Activated B cell treated with CpG ODN at 0.5 μM for 24 hours (primary cell): ENCODE results near the gene INPP1. TPM values are rescaled to one million over a fixed set of nuclear protein-coding genes. Genes with fewer than 3 reads are reported as not detected.

ENCODE experiments used
- ATAC-seq: fragments of 200-7000 bp; cut with Tn5 transposase; one replicate; pipeline ENCODE4 v1.10.0; 2021; ENCODE audit warnings: low read depth, mild to moderate bottlenecking, moderate library complexity
- CTCF ChIA-PET: fragments of 350-600 bp; sonication (Branson Sonifier 250); formaldehyde crosslinking; loops from one replicate; lab custom pipeline; 2021; ENCODE audit warnings: antibody characterized with exemption; lab: Charles Lee
- POLR2A ChIA-PET: fragments of 350-600 bp; sonication (Branson Sonifier 250); formaldehyde crosslinking; loops from one replicate; lab custom pipeline; 2021; ENCODE audit warnings: antibody characterized with exemption; lab: Charles Lee
- DNase-seq: peaks from one replicate; pipeline ENCODE4 v3.0.0; 2022
- H3K27ac Mint-ChIP-seq: one replicate; pipeline ENCODE4 v1.8.0; 2020; ENCODE audit warnings: mixed read lengths
- H3K27me3 Mint-ChIP-seq: one replicate; pipeline ENCODE4 v1.8.0; 2021; ENCODE audit warnings: mixed read lengths
- H3K36me3 Mint-ChIP-seq: one replicate; pipeline ENCODE4 v1.8.0; 2021; ENCODE audit warnings: low read depth, mixed read lengths
- H3K4me1 Mint-ChIP-seq: one replicate; pipeline ENCODE4 v1.8.0; 2021; ENCODE audit warnings: mixed read lengths
- H3K4me3 Mint-ChIP-seq: one replicate; pipeline ENCODE4 v1.8.0; 2020; ENCODE audit warnings: mild to moderate bottlenecking, mixed read lengths
- H3K9me3 Mint-ChIP-seq: one replicate; pipeline ENCODE4 v1.8.0; 2020; ENCODE audit warnings: mixed read lengths
- intact Hi-C: fragments of 100-400 bp; cut with micrococcal nuclease; formaldehyde crosslinking; loops from one replicate; pipeline ENCODE4 v1.15.1; 2024
- total RNA-seq: library from RNA; stranded (reverse); gene quantifications from 2 replicates; pipeline ENCODE4 v1.2.3, GENCODE V29; 2022
- TF ChIP-seq, protein P1 (sequence below): fragments of 200-600 bp; IDR thresholded peaks from one replicate; pipeline ENCODE4 v1.8.0; 2022; ENCODE audit warnings: antibody characterized with exemption, mild to moderate bottlenecking

INPP1 gene
- total RNA-seq, 1 donor from 2014 or later = 4.2 TPM

DNA sequence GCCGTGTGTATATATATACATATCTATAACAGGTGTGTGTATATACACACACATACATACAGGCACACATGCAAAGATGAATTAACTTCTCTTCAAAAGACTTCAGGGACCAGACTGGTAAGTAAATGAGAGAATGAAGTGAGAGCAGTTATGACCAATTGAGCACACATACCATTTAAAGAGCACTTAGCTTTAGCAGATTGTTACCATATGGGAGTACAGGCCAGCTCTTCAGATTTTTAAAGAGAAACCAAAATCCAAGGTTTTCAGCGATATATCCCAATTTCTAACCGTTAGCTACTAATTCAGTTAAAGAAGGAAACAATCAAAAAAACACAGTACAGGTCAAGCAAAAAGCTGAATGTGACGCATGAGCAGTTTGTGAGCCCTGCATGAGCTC, 23.7 kb downstream of the INPP1 start:
- Mint-ChIP-seq H3K36me3 (peaks cover 24% of the 10 kb centered on the region), H3K4me1 (peaks cover 3% of the 10 kb centered on the region), H3K27me3 (no peaks in the 10 kb centered on the region), H3K4me3 (no peak overlapping the region), H3K9me3 (no peaks in the 10 kb centered on the region), H3K27ac (no peak overlapping the region)
- intact Hi-C loops = no loop called here
- ChIA-PET CTCF (interaction anchor here (1.1 kb wide), 1 partner anchor 313 kb away, joined by 3 read pairs; no protein-coding TSS in a partner anchor), POLR2A (no interaction called here)
- DNase-seq (no peak), ATAC-seq (no peak)
- TF ChIP-seq, protein P1, sequence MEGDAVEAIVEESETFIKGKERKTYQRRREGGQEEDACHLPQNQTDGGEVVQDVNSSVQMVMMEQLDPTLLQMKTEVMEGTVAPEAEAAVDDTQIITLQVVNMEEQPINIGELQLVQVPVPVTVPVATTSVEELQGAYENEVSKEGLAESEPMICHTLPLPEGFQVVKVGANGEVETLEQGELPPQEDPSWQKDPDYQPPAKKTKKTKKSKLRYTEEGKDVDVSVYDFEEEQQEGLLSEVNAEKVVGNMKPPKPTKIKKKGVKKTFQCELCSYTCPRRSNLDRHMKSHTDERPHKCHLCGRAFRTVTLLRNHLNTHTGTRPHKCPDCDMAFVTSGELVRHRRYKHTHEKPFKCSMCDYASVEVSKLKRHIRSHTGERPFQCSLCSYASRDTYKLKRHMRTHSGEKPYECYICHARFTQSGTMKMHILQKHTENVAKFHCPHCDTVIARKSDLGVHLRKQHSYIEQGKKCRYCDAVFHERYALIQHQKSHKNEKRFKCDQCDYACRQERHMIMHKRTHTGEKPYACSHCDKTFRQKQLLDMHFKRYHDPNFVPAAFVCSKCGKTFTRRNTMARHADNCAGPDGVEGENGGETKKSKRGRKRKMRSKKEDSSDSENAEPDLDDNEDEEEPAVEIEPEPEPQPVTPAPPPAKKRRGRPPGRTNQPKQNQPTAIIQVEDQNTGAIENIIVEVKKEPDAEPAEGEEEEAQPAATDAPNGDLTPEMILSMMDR = no peak

DNA sequence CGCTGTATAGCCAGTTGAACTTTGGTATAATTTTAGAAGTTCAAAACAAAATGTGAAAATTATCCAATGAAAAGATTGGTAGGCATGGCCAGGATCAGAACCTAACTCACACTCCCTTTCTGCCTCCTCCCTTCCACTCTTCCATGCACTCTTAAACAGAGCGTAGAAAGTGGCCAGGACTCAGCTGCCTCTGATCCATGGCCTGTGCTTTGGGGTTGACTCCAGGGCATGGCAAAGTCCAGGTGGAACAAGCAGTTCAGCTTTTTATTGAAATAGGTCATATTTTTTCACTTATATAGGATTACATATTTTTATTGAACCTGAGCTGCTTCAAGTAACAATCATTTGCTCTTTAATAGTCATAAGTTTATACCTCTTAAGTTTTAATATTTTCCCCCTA, 26.2 kb downstream of the INPP1 start:
- intact Hi-C loops = loop anchor here (5.0 kb wide), 1 partner anchor 187 kb away; a partner anchor contains a TSS
- ATAC-seq (no peak), DNase-seq (no peak)
- H3K9me3 Mint-ChIP-seq = no peaks in the 10 kb centered on the region
- no peak overlapping the region for H3K4me3 Mint-ChIP-seq
- ChIA-PET CTCF (interaction anchor here (1.1 to 2.6 kb wide), 3 partner anchors 9 to 286 kb away, joined by 3 to 13 read pairs (median 4); no protein-coding TSS in a partner anchor), POLR2A (no interaction called here)
- H3K27me3 Mint-ChIP-seq = no peaks in the 10 kb centered on the region
- no peaks in the 10 kb centered on the region for H3K4me1 Mint-ChIP-seq
- TF ChIP-seq, protein P1 = no peak
- no peak overlapping the region for H3K27ac Mint-ChIP-seq
- H3K36me3 Mint-ChIP-seq = peaks cover 24% of the 10 kb centered on the region

DNA sequence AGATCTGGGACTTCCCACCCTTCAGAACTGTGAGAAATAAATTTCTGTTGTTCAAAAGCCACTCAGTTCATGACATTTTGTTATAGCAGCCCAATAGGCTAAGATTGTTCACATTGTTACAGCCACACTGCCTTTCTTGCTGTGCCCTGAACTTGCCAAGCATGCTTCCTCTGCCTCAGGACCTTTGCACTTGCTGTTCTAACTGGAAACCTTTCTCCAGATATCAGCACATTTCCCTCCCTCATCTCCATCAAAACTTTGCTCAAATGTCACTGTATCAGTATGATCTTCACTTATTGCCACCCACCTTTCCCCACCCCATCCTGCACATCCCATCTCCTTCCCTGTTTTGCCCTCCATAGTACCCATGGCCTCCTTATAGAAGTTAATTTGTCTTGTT, 32.7 kb downstream of the INPP1 start:
- H3K27me3 Mint-ChIP-seq = no peaks in the 10 kb centered on the region
- peaks cover 3% of the 10 kb centered on the region for H3K4me1 Mint-ChIP-seq
- DNase-seq = no peak
- H3K9me3 Mint-ChIP-seq = no peaks in the 10 kb centered on the region
- ChIA-PET POLR2A (no interaction called here), CTCF (no interaction called here)
- TF ChIP-seq, protein P1 = no peak
- no peak overlapping the region for H3K27ac Mint-ChIP-seq
- H3K36me3 Mint-ChIP-seq = peaks cover 2% of the 10 kb centered on the region
- ATAC-seq = no peak
- intact Hi-C loops = no loop called here
- no peak overlapping the region for H3K4me3 Mint-ChIP-seq

DNA sequence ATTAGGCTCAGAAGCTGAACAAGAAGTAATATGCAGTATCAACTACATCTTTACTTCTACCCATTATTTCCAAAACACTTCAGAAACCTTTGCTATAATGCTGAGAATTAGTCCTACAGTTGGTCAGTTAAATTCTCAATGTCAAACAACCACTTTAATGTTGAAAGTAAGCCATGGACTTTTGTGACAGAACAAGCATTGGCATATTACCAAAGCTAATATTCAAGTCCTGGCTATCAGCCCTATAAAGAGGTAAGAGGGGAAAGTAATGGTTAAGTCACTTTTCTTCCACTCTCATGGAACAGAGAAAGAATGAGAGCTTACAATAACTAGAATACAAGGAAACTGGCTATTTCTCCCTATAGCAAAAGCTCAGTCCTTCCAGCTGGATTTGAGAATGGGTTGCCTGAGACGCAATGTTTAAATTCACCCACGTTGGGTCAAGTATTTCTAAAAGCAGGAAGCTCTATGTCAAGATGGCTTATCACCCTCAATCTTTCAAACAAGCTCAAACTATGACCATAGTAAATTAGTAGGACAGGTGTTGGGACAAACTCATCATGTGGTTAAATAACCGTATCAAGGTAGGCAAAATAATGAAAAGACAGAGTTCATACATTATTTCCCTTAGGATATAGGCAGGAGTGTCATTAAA, 33.3 kb downstream of the INPP1 start:
- ATAC-seq = no peak
- DNase-seq = no peak
- TF ChIP-seq, protein P1 = no peak
- H3K9me3 Mint-ChIP-seq = no peaks in the 10 kb centered on the region
- H3K4me3 Mint-ChIP-seq = no peak overlapping the region
- ChIA-PET POLR2A (interaction anchor here (0.6 kb wide), 1 partner anchor 58 kb away, joined by 10 read pairs; no protein-coding TSS in a partner anchor), CTCF (interaction anchor here (1.0 kb wide), 1 partner anchor 288 kb away, joined by 6 read pairs; no protein-coding TSS in a partner anchor)
- peaks cover 3% of the 10 kb centered on the region for H3K4me1 Mint-ChIP-seq
- intact Hi-C loops = no loop called here
- H3K27me3 Mint-ChIP-seq = no peaks in the 10 kb centered on the region
- no peaks in the 10 kb centered on the region for H3K36me3 Mint-ChIP-seq
- no peak overlapping the region for H3K27ac Mint-ChIP-seq

DNA sequence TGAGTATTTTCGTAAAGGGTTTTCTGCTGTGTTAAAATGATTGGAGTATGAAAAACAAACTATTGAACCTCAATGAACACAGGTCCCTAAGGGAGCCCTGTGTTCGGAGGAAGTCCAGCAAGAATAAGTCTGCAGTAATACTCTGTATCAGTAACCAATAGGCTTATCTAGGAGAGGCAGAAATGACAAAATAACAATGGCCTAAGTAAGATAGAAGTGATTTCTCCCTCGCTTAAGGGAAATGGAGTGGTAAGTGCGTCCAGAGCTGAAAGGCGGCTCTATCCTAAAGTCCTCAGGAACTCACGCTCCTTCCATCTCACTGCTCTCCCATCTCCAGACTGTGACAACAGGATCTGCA, 35.5 kb downstream of the INPP1 start:
- TF ChIP-seq, protein P1 = no peak
- Mint-ChIP-seq H3K27me3 (no peaks in the 10 kb centered on the region), H3K9me3 (no peaks in the 10 kb centered on the region), H3K4me1 (peaks cover 3% of the 10 kb centered on the region), H3K27ac (no peak overlapping the region), H3K36me3 (no peaks in the 10 kb centered on the region), H3K4me3 (no peak overlapping the region)
- ChIA-PET POLR2A (no interaction called here), CTCF (no interaction called here)
- DNase-seq (no peak), ATAC-seq (no peak)
- intact Hi-C loops = no loop called here
